ENCODE results near the gene HSPA4L.

DNA sequence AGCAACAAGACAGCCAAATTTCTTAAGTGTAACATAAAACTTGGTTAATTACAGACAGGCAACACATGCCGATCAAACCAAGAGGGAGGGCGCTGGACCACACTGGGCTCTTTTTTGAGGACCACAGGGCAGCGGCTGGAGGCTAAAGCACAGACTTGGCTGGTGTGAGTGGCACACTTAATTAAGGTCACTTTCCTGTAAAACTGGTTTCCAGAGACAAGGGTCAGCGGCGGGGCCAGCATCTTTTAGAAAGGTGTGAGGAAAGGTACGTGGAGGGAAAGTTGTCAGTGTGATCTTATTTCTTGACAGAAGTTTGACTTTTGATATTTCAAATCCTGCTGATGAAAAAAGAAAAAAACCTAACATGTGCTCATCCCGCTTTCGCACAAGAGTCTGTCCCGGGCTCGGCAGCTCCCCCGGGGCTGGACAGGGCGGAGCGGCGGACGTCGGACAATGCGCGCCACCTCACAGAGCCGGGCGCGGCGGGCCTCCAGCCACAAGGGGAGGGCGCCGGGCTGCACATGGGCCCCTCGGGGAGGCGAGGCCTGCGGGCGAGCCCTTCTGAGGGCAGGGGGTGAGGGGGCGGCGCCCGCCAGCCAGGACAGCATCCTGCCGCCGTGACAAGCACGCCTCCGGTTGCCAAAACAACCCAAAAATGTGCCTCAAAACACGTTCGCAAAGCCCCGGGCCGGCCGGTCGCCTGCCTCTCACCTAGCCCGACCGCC is 660 bp upstream of the HSPA4L start:
- TF ChIP-seq EZH2 (IDR thresholded peaks at IDR 0.05; ENCODE audit: low read depth, unreplicated experiment) (peak; percentile 27), POLR2AphosphoS5 (IDR thresholded peaks at IDR 0.05; ENCODE audit: low read depth) (no peak), CTCF (conservative IDR thresholded peaks at IDR 0.05; ENCODE audit: low read depth in 2 of 2) (no peak), EZH2phosphoT487 (IDR thresholded peaks at IDR 0.05; ENCODE audit: unreplicated experiment) (no peak), JUNB (IDR thresholded peaks at IDR 0.05; ENCODE audit: unreplicated experiment) (no peak), REST (IDR thresholded peaks at IDR 0.05; ENCODE audit: unreplicated experiment) (no peak), NANOG (IDR thresholded peaks at IDR 0.05; ENCODE audit: borderline replicate concordance) (no peak)

Measured in GM23338 (cell line).